Measurements from ENCODE around the gene ARAF.
"Not testable (repeated sequence)": the region's sequence is repeated elsewhere in the genome, so short reads cannot be mapped to it uniquely, and the experiment has no call there.

Gene ARAF

GRCh38 chrX:47560934-47561658 is at the start of gene ARAF:
TSS of gene ARAF (plus strand) at chrX:47561205. CDS start at chrX:47562968, 1,763 bp downstream.
- peak; percentile 97 for DNase-seq (ENCODE audit: low read depth)
- peak within 1 kb of the TSS; percentile 66 for H3K4me3 ChIP-seq (ENCODE audit: low read depth, low read length)

DNA sequence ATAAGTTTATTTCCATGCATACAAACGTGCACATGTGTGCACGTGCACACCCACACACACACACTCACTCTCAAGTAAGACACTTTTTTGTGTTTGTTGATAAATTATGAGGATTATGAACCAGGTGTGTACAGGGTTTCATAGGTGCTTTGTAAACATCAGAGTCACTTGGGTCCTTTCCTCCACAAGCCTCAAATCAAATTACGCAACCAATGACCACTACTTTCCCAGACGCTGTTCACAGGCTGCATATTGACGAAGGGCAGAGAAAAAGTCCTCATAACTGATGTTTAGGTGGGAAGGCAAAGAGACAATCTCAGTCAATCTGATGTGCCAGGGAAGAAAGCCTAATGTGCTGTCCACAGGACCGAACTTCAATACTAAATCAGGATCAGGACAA is 48.6 kb upstream of the ARAF start:
- H3K4me3 ChIP-seq (ENCODE audit: low read depth, low read length); DNase-seq (ENCODE audit: low read depth): not testable (repeated sequence)

- peak overlapping the region; percentile 38 for H3K4me3 ChIP-seq (ENCODE audit: low read depth, low read length)
- DNase-seq (ENCODE audit: low read depth): not testable (repeated sequence)
These were observed 47.7 kb upstream of the ARAF start for GRCh38 chrX:47513034-47513965.

DNA sequence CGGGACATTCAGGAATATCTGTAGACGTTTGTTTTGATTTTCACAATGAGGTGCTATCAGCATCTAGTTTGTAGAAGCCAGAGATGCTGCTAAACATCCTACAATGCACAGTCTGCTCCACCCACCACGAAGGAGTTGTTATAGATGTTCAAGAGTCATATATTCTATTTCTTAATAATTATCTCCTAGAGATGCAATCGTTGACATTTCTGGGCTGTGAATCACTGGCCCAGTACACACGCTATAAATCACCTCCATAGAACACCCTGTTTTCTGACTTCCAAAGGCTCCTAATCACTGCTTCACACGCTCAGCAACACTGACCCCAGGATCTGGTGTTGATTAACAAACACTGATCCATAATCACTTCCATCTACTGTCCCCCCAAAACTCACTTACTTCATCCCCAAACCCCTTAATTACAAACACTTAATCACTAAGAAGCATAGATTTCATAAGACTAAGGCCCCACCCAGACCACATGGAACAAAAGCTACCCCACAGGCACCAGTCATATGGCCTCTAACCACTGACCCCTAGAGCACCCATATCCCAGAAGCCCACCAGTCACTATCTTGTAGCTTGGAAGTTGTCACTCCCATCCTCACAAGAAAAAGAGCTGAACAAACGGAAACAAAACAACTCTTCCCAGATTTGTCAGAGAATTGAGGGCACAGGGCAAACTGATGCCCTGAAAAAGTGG is 46.3 kb upstream of the ARAF start:
- no peak overlapping the region for H3K4me3 ChIP-seq (ENCODE audit: low read depth, low read length)
- peak; percentile 31 for DNase-seq (ENCODE audit: low read depth)

- DNase-seq (ENCODE audit: low read depth): no peak
- no peak overlapping the region for H3K4me3 ChIP-seq (ENCODE audit: low read depth, low read length)
These were observed 44.9 kb upstream of the ARAF start for GRCh38 chrX:47515941-47516665.

GRCh38 chrX:47518144-47518543 is 42.9 kb upstream of the ARAF start:
- DNase-seq (ENCODE audit: low read depth): no peak

DNA sequence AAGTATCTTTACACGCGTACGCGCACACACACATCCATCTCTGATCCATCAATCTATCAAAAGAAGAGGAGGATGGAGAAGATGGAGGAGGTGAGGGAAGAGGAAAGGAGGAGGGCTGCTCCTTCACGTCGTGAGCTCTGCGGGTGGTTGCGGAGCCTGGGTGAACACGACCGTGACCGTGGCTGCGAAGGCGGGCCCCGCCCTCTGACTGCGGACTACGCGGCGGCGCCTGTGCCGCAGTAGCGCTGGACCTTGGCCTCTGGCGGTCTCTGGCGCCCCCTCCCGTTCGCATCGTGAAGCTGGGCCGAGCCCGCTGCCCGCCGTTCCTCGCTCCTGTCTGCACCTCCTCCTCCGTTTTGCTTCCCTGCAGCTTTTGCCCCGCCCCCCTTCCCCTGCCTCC is 37.7 kb upstream of the ARAF start:
- peak overlapping the region; percentile 54 for H3K4me3 ChIP-seq (ENCODE audit: low read depth, low read length)
- no peak for DNase-seq (ENCODE audit: low read depth)

More at GRCh38 chrX:47518144-47518543, 42.9 kb upstream of the ARAF start:
- H3K4me3 ChIP-seq (ENCODE audit: low read depth, low read length): no peak overlapping the region

DNA sequence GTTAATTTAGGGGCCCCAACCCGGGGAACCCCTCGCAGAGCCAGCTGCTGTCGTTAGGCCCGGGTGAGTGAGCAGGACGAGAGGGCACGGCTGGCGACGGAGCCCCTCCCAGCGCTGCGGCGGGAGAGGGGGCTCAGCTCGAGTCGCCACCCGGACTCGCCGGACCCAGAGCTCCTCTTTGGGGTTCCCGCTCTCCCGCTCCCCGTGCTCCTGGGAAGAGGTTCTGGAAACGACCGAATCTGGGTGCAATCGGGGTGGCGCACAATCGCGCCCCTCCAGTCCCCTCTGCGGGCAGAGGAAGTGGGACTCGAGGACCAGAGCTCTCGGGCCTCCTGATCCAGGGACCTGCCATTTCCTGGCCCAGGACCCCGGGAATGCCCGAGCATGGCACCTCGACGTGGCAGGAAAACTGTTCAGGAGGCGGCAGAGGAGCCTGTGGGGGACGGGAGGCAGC is 37.3 kb upstream of the ARAF start:
- DNase-seq (ENCODE audit: low read depth): no peak
- H3K4me3 ChIP-seq (ENCODE audit: low read depth, low read length): peak overlapping the region; percentile 54

GRCh38 chrX:47529548-47529947 is 31.5 kb upstream of the ARAF start:
- no peak overlapping the region for H3K4me3 ChIP-seq (ENCODE audit: low read depth, low read length)
- no peak for DNase-seq (ENCODE audit: low read depth)

GRCh38 chrX:47530049-47530448 is 31.0 kb upstream of the ARAF start:
- no peak overlapping the region for H3K4me3 ChIP-seq (ENCODE audit: low read depth, low read length)
- DNase-seq (ENCODE audit: low read depth): no peak

DNA sequence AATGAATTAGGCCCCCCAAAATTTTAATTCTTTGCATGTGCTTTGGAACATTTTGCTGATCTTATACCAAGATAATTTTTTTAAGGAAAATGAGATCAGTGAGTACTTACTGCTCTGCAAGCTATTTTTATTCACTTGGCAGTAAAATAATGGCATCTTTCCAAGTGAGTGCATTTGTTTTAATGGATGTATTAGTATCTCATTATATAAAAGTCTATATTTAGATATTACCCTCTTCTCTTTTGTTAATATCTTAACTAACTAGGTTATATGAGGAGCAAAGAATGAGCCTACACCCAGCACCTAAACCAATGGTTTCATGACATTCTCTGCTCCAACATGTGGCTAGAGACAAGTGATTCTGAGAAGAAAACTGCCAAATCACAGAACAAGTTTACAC is 21.1 kb upstream of the ARAF start:
- no peak overlapping the region for H3K4me3 ChIP-seq (ENCODE audit: low read depth, low read length)
- DNase-seq (ENCODE audit: low read depth): no peak

DNA sequence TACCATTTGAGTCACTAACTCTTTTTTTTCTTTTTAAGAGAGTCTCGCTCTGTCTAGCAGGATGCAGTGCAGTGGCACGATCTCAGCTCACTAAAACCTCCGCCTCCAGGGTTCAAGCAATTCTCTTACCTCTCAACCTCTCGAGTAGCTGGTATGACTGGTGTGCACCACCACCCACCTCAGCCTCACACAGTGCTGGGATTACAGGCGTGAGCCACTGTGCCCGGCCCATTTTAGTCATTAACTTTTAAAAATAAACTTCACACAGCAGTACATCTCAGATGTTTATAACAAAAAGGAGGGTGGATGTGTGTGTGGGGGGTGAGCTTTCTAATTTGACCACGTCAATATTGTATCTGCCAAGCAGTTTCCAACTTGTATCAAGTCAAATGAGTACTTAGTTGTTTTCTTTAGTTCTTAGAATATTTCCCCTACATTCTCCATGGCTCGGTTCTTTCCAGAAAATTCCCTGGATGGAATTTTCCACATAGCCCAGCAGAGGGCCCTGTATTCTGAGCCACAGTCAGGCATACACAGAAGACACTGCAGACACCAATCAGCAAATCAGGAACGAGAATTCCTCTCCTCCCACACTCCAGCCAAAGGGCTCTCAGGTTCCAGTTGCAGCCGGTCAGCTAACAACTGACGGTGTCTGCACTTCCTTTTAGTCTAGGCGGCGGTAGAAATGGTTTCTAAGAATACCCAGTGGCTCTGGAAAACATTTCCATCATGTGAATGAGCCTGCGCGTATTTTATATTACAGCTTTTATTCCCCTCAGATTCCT is 20.1 kb upstream of the ARAF start:
- peak; percentile 74 for DNase-seq (ENCODE audit: low read depth)
- H3K4me3 ChIP-seq (ENCODE audit: low read depth, low read length): no peak overlapping the region

DNA sequence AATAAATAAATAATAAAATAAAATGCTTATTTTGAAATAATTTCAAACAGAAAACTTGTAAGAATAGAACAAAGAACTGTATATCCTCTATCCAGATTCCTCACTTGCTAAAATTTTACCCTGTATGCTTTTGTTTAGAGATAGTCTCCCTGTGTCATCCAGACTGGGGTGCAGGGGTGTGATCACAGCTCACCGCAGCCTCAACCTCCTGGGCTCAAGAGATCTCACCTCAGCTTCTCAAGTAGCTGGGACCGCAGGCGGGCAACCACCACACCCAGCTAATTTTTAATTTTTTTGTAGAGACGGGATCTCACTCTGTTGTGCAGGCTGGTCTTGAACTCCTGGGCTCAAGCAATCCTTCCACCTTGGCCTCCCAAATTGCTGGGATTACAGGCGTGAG is 17.5 kb upstream of the ARAF start:
- no peak for DNase-seq (ENCODE audit: low read depth)
- H3K4me3 ChIP-seq (ENCODE audit: low read depth, low read length): no peak overlapping the region

DNA sequence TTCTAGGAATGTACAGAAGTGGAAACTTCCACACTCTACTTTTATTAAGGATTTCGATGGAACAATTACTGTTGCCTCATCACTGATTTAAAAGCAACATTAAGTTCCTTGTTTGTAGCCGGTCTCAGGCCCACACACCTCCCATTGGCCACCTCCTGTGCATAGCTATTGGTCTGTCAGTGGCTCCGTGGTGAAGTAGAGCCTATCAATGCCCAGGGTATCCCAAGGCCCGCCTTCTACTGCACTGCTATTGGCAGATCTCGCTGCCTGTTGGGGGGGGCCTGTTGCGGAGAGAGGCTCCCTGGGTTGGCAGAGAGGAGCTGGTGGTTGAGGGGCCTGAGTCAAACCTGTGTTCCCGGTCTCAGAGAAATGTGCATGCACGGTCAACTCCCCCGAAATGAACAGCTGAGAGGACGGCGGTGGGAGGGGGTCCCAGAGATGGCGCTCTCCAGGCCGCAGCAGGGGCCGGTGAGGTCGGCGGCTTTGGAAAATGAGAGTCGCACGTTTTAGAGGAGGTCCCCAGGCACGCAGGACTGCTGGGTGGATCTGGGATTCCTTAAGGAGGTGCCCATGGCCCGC is 4.9 kb upstream of the ARAF start:
- DNase-seq (ENCODE audit: low read depth): peak; percentile 83
- H3K4me3 ChIP-seq (ENCODE audit: low read depth, low read length): peak overlapping the region; percentile 49

DNA sequence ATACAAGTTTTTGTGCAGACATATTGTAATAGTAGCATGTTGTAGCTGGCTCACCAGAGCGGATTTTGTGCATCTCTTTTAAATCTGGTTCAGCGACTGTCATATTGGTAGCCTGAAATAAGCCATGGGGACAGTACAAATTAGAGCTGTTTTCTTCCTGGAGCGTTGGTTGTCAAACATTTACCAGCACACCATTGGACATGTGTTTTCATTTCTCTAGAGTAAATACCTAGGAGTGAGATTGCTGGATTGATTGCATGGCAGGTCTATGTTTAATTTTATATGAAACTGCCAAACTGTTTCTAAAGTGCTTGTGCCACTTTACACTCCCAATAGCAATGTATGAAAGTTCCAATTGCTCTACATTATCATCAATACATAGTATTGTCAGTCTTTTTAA is 2.6 kb upstream of the ARAF start:
- H3K4me3 ChIP-seq (ENCODE audit: low read depth, low read length): no peak overlapping the region
- DNase-seq (ENCODE audit: low read depth): no peak

- H3K4me3 ChIP-seq (ENCODE audit: low read depth, low read length): peak overlapping the region; percentile 66
- DNase-seq (ENCODE audit: low read depth): no peak
These were observed 649 bp upstream of the ARAF start for GRCh38 chrX:47560179-47560933.

DNA sequence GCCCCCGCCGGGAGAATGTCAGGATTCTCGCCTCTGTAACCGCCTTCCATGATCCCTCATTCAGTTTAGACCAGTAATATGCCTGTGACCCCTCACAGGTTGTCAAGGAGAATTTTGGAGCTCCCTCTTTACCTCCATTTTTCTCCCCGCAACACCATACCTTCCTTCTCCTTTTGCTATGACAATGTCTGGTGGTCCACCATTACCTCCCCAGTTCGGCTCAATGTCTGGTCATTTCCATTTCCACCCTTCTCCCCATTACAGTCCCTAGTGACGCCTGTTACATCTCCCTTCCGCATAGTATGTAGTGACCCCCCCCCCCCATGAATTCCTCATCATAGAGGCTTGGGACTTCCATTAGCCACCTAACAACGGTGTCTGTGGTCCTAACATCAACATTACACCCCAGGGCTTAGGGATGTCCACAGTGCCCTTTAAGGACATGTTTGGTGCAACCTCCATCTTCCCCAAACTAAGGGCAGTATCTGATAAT is 700 bp downstream of the ARAF start:
- DNase-seq (ENCODE audit: low read depth): no peak
- H3K4me3 ChIP-seq (ENCODE audit: low read depth, low read length): peak overlapping the region; percentile 66

Data from skeletal muscle cell (primary cell).